Neural cell (in vitro differentiated cells): ENCODE results near the gene GRP.

Experiments
- EP300 ChIP-seq: fragments of 450-650 bp; conservative IDR thresholded peaks from 2 replicates; pipeline ENCODE4 v1.6.1; 2014; ENCODE audit warnings: antibody characterized with exemption, mild to moderate bottlenecking, moderate library complexity; ENCODE audit not compliant: poor library complexity, severe bottlenecking
- EZH2 ChIP-seq: fragments of 200-600, 300-800 bp; shearing (Covaris generic), sonication (generic); IDR thresholded peaks from 2 replicates; pipeline ENCODE4 v1.6.1; 2014; ENCODE audit warnings: antibody characterized with exemption, low read length, borderline replicate concordance, mild to moderate bottlenecking; ENCODE audit not compliant: insufficient read depth, poor library complexity, severe bottlenecking
- MXI1 ChIP-seq: fragments of 450-650 bp; conservative IDR thresholded peaks from 2 replicates; pipeline ENCODE4 v1.6.1; 2014; ENCODE audit warnings: antibody characterized with exemption, mild to moderate bottlenecking; ENCODE audit not compliant: poor library complexity, severe bottlenecking
- POLR2AphosphoS5 ChIP-seq: IDR thresholded peaks from 2 replicates; pipeline ENCODE4 v1.6.1; 2012
- RAD21 ChIP-seq: fragments of 450-650 bp; conservative IDR thresholded peaks from 2 replicates; pipeline ENCODE4 v1.6.1; 2014; ENCODE audit warnings: antibody characterized with exemption, mild to moderate bottlenecking, moderate library complexity
- SMC3 ChIP-seq: fragments of 450-650 bp; conservative IDR thresholded peaks from 2 replicates; pipeline ENCODE4 v1.6.1; 2014; ENCODE audit warnings: antibody characterized with exemption, mild to moderate bottlenecking, moderate library complexity; ENCODE audit not compliant: poor library complexity
- TAF1 ChIP-seq: IDR thresholded peaks from 2 replicates; pipeline ENCODE4 v1.6.1; 2012; ENCODE audit warnings: low read depth
- TF ChIP-seq, protein P1 (sequence below): fragments of 450-650 bp; IDR thresholded peaks from 2 replicates; pipeline ENCODE4 v1.5.1; 2014; ENCODE audit warnings: antibody characterized with exemption, mild to moderate bottlenecking, moderate library complexity; ENCODE audit not compliant: poor library complexity, severe bottlenecking
- TF ChIP-seq, protein P2 (sequence below): IDR thresholded peaks from 2 replicates; pipeline ENCODE4 v1.6.1; 2012; ENCODE audit warnings: borderline replicate concordance

DNA sequence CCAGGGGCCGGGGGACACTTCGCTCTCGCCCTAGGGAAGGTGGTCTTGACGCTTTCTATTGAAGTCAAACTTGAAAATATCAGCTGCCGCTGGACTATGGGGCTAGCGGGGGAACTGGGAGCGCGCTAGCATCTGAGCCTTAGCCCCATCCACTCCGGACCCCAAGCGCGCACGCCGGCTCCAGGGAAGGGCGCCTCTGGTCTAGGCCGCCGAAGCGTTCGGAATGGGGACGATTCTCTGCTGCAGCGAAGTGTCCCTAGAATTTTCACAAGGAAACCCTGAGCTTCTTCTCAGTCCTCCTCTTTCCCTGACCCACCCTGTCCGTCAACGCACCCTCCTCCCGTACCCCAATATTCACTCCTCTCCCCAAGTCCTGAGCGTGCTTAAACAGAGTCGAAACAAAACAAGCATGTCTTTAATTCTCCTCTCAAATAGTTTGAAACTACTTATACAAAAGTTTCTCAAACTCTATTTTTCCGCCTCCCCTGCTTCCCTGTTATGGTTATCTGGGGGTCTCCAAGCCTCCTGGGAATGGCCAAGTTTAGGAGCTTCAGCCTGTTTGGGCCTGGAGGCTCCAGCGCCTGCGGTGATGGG is 48.3 kb downstream of the GRP start:
- TF ChIP-seq MXI1 (no peak), EZH2 (no peak), POLR2AphosphoS5 (no peak), TAF1 (no peak), SMC3 (no peak), EP300 (no peak), RAD21 (no peak)
- TF ChIP-seq, protein P1, sequence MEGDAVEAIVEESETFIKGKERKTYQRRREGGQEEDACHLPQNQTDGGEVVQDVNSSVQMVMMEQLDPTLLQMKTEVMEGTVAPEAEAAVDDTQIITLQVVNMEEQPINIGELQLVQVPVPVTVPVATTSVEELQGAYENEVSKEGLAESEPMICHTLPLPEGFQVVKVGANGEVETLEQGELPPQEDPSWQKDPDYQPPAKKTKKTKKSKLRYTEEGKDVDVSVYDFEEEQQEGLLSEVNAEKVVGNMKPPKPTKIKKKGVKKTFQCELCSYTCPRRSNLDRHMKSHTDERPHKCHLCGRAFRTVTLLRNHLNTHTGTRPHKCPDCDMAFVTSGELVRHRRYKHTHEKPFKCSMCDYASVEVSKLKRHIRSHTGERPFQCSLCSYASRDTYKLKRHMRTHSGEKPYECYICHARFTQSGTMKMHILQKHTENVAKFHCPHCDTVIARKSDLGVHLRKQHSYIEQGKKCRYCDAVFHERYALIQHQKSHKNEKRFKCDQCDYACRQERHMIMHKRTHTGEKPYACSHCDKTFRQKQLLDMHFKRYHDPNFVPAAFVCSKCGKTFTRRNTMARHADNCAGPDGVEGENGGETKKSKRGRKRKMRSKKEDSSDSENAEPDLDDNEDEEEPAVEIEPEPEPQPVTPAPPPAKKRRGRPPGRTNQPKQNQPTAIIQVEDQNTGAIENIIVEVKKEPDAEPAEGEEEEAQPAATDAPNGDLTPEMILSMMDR, result no peak
- TF ChIP-seq, protein P2, sequence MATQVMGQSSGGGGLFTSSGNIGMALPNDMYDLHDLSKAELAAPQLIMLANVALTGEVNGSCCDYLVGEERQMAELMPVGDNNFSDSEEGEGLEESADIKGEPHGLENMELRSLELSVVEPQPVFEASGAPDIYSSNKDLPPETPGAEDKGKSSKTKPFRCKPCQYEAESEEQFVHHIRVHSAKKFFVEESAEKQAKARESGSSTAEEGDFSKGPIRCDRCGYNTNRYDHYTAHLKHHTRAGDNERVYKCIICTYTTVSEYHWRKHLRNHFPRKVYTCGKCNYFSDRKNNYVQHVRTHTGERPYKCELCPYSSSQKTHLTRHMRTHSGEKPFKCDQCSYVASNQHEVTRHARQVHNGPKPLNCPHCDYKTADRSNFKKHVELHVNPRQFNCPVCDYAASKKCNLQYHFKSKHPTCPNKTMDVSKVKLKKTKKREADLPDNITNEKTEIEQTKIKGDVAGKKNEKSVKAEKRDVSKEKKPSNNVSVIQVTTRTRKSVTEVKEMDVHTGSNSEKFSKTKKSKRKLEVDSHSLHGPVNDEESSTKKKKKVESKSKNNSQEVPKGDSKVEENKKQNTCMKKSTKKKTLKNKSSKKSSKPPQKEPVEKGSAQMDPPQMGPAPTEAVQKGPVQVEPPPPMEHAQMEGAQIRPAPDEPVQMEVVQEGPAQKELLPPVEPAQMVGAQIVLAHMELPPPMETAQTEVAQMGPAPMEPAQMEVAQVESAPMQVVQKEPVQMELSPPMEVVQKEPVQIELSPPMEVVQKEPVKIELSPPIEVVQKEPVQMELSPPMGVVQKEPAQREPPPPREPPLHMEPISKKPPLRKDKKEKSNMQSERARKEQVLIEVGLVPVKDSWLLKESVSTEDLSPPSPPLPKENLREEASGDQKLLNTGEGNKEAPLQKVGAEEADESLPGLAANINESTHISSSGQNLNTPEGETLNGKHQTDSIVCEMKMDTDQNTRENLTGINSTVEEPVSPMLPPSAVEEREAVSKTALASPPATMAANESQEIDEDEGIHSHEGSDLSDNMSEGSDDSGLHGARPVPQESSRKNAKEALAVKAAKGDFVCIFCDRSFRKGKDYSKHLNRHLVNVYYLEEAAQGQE, result no peak
